K562 (cell line): ENCODE data around the gene KCTD11. TPM values are rescaled to one million over a fixed set of nuclear protein-coding genes. Genes with fewer than 3 reads are reported as not detected.

Experiments
- CREB1 ChIP-seq, 2 experiments: sonication (generic) in 1 of 2; formaldehyde crosslinking in 1 of 2; IDR thresholded peaks; 2 replicates each; pipeline versions ENCODE4 v1.6.1 to v1.8.0; 2012 to 2022; ENCODE audit warnings: inconsistent platforms in 1 of 2, mild to moderate bottlenecking in 1 of 2, missing genetic modification reagents in 1 of 2, moderate library complexity in 1 of 2
- EZH2 ChIP-seq: IDR thresholded peaks from 2 replicates; pipeline ENCODE4 v1.6.1; 2012; ENCODE audit warnings: low read depth, mild to moderate bottlenecking, inconsistent platforms, low read length, borderline replicate concordance
- GABPB1 ChIP-seq: sonication (generic); formaldehyde crosslinking; IDR thresholded peaks from 2 replicates; pipeline ENCODE4 v1.8.0; 2022; ENCODE audit warnings: mild to moderate bottlenecking, missing genetic modification reagents
- GATAD2B ChIP-seq: fragments of 450-650 bp; IDR thresholded peaks from 2 replicates; pipeline ENCODE4 v1.6.1; 2017; ENCODE audit warnings: mild to moderate bottlenecking, borderline replicate concordance
- HLTF ChIP-seq: fragments of 450-650 bp; IDR thresholded peaks from 2 replicates; pipeline ENCODE4 v1.6.1; 2016
- HMGN3 ChIP-seq: IDR thresholded peaks from 2 replicates; pipeline ENCODE4 v1.6.1; 2011; ENCODE audit warnings: borderline replicate concordance, low read depth, mild to moderate bottlenecking, mixed read lengths, low read length; ENCODE audit not compliant: insufficient read length; ENCODE audit errors: extremely low read depth
- NFIC ChIP-seq: fragments of 450-650 bp; IDR thresholded peaks from 2 replicates; pipeline ENCODE4 v1.6.1; 2017; ENCODE audit warnings: mild to moderate bottlenecking, inconsistent platforms
- POLR2AphosphoS5 ChIP-seq: IDR thresholded peaks from 2 replicates; pipeline ENCODE4 v1.6.1; 2011; ENCODE audit warnings: mild to moderate bottlenecking, low read depth, low read length, moderate library complexity; ENCODE audit not compliant: control insufficient read depth, insufficient read depth
- RBFOX2 ChIP-seq: fragments of 200-400 bp; formaldehyde crosslinking; IDR thresholded peaks from 2 replicates; pipeline ENCODE4 v1.6.1; 2017; ENCODE audit warnings: low read depth, mild to moderate bottlenecking, low read length, moderate library complexity
- SETDB1 ChIP-seq: IDR thresholded peaks from one replicate; pipeline ENCODE4 v1.6.1; 2012; ENCODE audit warnings: low read length, control low read depth, inconsistent platforms
- SIN3A ChIP-seq, 2 experiments: fragments of 150-350 bp in 1 of 2; IDR thresholded peaks; 2 replicates each; pipeline ENCODE4 v1.6.1; 2011 to 2016; ENCODE audit warnings: borderline replicate concordance in 2 of 2, low read depth in 2 of 2, low read length in 2 of 2, mild to moderate bottlenecking in 2 of 2, moderate library complexity in 2 of 2; ENCODE audit not compliant: control insufficient read depth in 1 of 2
- SMARCA5 ChIP-seq: fragments of 450-650 bp; IDR thresholded peaks from 2 replicates; pipeline ENCODE4 v1.6.1; 2016
- TAF7 ChIP-seq: fragments of 450-650 bp; IDR thresholded peaks from 2 replicates; pipeline ENCODE4 v1.6.1; 2016; ENCODE audit warnings: missing genetic modification characterization, missing compliant biosample characterization
- TBP ChIP-seq: optimal IDR thresholded peaks from 2 replicates; pipeline ENCODE3; 2011; ENCODE audit warnings: low read depth, low read length, improper control_type of control experiment
- THAP7 ChIP-seq: fragments of 250-450 bp; sonication (Bioruptor Pico); IDR thresholded peaks from 2 replicates; pipeline ENCODE4 v1.5.0; 2021
- YY1 ChIP-seq, 3 experiments: IDR thresholded peaks; 2 replicates each; pipeline ENCODE4 v1.6.1; 2011; ENCODE audit warnings: low read length in 2 of 3, mild to moderate bottlenecking in 2 of 3, moderate library complexity in 2 of 3, borderline replicate concordance in 1 of 3, control low read depth in 1 of 3, low read depth in 1 of 3; ENCODE audit not compliant: insufficient read depth in 3 of 3, insufficient replicate concordance in 2 of 3, control insufficient read depth in 1 of 3, insufficient read length in 1 of 3; ENCODE audit errors: extremely low read depth in 1 of 3
- ZC3H4 ChIP-seq: sonication (generic); formaldehyde crosslinking; IDR thresholded peaks from 2 replicates; pipeline ENCODE4 v1.9.0; 2021; ENCODE audit warnings: missing genetic modification reagents, borderline replicate concordance
- ZNF695 ChIP-seq: fragments of 450-650 bp; formaldehyde crosslinking; IDR thresholded peaks from 2 replicates; pipeline ENCODE4 v1.4.0; 2020; ENCODE audit warnings: mild to moderate bottlenecking, moderate library complexity
- ZNF764 ChIP-seq: fragments of 250-450 bp; sonication (Bioruptor Pico); IDR thresholded peaks from 2 replicates; pipeline ENCODE4 v1.4.0; 2020; ENCODE audit warnings: low read depth, mild to moderate bottlenecking, moderate library complexity
- polyA plus RNA-seq, 8 experiments: library from polyadenylated mRNA; depleted of rRNA in 4 of 8; stranded (reverse) in 5 of 8; unstranded in 3 of 8; fragments of >200 nt; fragmentation: Nextera tagmentation in 2 of 8; fragmentation: Illumina TruSeq in 1 of 8; extraction: Ambion mirVana in 2 of 8; extraction: Trizol in 1 of 8; gene quantifications; 2 replicates each; pipeline versions ENCODE4 v1.2.1 to v1.2.3, GENCODE V29; 2011 to 2014; ENCODE audit warnings: inconsistent platforms in 1 of 8, missing spikeins in 1 of 8
- total RNA-seq, 7 experiments: library from RNA; depleted of rRNA in 6 of 7; stranded (reverse); fragments of >200 nt in 6 of 7; fragmentation: Illumina TruSeq in 2 of 7; extraction: Trizol in 2 of 7; gene quantifications; 2 replicates each; pipeline versions ENCODE4 v1.2.1 to v1.2.3, GENCODE V29; 2011 to 2021; ENCODE audit warnings: low replicate concordance in 1 of 7
- TF ChIP-seq, protein P1 (sequence below), 3 experiments: fragments of 200-800 bp in 1 of 3; fragments of 250-450 bp in 1 of 3; fragments of 450-650 bp in 1 of 3; sonication (Bioruptor Pico) in 1 of 3; sonication (Bioruptor generic) in 1 of 3; formaldehyde crosslinking in 1 of 3; IDR thresholded peaks; 2 replicates each; pipeline versions ENCODE4 v1.6.1 to v1.8.0; 2016 to 2022; ENCODE audit warnings: mild to moderate bottlenecking in 2 of 3, missing genetic modification characterization in 2 of 3, missing compliant biosample characterization in 1 of 3, moderate library complexity in 1 of 3
- TF ChIP-seq, protein P2 (sequence below): fragments of 450-650 bp; conservative IDR thresholded peaks from 2 replicates; pipeline ENCODE4 v1.6.1; 2016; ENCODE audit warnings: missing genetic modification characterization, low read depth, mild to moderate bottlenecking, control low read depth, missing compliant biosample characterization

Gene KCTD11
- total and polyA plus RNA-seq, 9 of the 15 experiments (the other 6 are each of a cell fraction or from before 2014, with no cell fraction given) = 0.01 to 3.2 (median 2.5) TPM; not detected in 1

DNA sequence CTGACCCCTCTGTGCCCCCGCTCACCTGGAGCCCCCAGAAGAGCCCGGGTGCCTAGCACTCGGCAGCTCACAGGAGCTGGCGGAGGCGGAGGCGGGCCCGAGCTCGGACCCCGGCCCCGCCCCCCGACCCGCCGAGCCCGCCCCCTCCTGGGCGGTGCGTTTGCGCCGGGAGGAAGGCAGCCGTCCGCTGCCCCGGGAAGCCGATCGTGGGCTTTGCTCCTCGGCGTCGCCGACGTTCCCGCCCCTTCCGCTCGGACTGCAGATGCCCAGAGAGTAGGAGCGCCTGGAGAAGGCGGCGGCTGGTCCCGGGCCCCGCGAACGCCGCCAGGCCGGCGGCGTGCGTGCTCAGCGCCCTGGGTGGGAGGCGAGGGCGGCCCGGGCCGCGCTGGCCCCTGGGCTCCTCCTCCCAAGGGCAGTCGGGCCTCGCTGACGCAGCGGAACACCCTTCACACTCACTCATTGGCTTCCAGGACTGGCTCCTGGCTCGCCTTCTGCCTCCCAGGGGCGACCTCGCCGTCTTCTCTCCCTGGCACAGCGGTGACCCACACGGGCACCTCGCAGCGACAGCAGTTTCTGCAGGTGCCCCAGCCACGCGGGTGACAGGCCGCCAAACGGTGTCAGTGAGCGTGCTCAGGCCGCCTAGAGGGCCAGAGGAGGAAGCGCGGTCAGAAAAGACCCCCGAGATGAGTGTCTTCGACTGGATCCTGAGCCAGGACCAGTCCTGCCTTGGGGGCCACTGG, 42.7 kb downstream of the KCTD11 start, which contains the start of gene PLSCR3 (continued):
- TF ChIP-seq GATAD2B (peak; percentile 60), THAP7 (CRISPR knock-in tag) (no peak), SMARCA5 (no peak), ZNF764 (CRISPR knock-in tag) (no peak), POLR2AphosphoS5 (0 out of 2 replicates have a peak, but pooled peaks have one; percentile 26), SETDB1 (no peak), RBFOX2 (peak; percentile 81), HMGN3 (peak; percentile 52), ZC3H4 (CRISPR knock-in tag) (no peak), TAF7 (tag) (no peak), YY1 (IDR thresholded peaks at IDR 0.05; ENCODE audit: borderline replicate concordance in 1 of 3, control insufficient read depth in 1 of 3, extremely low read depth in 1 of 3, insufficient read depth in 3 of 3, insufficient read length in 1 of 3, insufficient replicate concordance in 2 of 3, low read depth in 1 of 3, low read length in 2 of 3) (peak in 1 of 3 experiments; percentile 4), GABPB1 (CRISPR knock-in tag) (peak; percentile 51; the same call in 1 of the 2 replicates), NFIC (0 out of 2 replicates have a peak, but pooled peaks have one; percentile 4), HLTF (0 out of 2 replicates have a peak, but pooled peaks have one; percentile 1), EZH2 (no peak), CREB1 (IDR thresholded peaks at IDR 0.05) (no peak), CREB1 (CRISPR knock-in tag; IDR thresholded peaks at IDR 0.05) (no peak), ZNF695 (CRISPR knock-in tag) (no peak), SIN3A (IDR thresholded peaks at IDR 0.05; ENCODE audit: borderline replicate concordance in 2 of 2, control insufficient read depth in 1 of 2, low read depth in 2 of 2, low read length in 2 of 2) (peak in 1 of 2 experiments; percentile 38; a peak in 1 of 4 replicates), TBP (peak; percentile 6)
- TF ChIP-seq, protein P1, sequence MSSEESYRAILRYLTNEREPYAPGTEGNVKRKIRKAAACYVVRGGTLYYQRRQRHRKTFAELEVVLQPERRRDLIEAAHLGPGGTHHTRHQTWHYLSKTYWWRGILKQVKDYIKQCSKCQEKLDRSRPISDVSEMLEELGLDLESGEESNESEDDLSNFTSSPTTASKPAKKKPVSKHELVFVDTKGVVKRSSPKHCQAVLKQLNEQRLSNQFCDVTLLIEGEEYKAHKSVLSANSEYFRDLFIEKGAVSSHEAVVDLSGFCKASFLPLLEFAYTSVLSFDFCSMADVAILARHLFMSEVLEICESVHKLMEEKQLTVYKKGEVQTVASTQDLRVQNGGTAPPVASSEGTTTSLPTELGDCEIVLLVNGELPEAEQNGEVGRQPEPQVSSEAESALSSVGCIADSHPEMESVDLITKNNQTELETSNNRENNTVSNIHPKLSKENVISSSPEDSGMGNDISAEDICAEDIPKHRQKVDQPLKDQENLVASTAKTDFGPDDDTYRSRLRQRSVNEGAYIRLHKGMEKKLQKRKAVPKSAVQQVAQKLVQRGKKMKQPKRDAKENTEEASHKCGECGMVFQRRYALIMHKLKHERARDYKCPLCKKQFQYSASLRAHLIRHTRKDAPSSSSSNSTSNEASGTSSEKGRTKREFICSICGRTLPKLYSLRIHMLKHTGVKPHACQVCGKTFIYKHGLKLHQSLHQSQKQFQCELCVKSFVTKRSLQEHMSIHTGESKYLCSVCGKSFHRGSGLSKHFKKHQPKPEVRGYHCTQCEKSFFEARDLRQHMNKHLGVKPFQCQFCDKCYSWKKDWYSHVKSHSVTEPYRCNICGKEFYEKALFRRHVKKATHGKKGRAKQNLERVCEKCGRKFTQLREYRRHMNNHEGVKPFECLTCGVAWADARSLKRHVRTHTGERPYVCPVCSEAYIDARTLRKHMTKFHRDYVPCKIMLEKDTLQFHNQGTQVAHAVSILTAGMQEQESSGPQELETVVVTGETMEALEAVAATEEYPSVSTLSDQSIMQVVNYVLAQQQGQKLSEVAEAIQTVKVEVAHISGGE (CRISPR knock-in tag; IDR thresholded peaks at IDR 0.05) = peak in 1 of 3 experiments; percentile 60; a peak in 1 of 6 replicates
- TF ChIP-seq, protein P2, sequence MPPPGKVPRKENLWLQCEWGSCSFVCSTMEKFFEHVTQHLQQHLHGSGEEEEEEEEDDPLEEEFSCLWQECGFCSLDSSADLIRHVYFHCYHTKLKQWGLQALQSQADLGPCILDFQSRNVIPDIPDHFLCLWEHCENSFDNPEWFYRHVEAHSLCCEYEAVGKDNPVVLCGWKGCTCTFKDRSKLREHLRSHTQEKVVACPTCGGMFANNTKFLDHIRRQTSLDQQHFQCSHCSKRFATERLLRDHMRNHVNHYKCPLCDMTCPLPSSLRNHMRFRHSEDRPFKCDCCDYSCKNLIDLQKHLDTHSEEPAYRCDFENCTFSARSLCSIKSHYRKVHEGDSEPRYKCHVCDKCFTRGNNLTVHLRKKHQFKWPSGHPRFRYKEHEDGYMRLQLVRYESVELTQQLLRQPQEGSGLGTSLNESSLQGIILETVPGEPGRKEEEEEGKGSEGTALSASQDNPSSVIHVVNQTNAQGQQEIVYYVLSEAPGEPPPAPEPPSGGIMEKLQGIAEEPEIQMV (tag) = no peak
